DMS153 treated with DMSO at 0.1 percent for 48 hours (cell line): ENCODE data around the gene MAPK1.
"Not testable (repeated sequence)": the region's sequence is repeated elsewhere in the genome, so short reads cannot be mapped to it uniquely, and the experiment has no call there.

Experiments
- DNase-seq: peaks from one replicate; lab custom pipeline; 2025; ENCODE audit not compliant: unreplicated experiment; lab: John Stamatoyannopoulos, UW

MAPK1 gene

GRCh38 chr22:21867528-21868266 is at the start of gene MAPK1:
TSS of gene MAPK1 (minus strand) at chr22:21867645. CDS start at chr22:21867440, 205 bp downstream.
- peak; percentile 82 for DNase-seq

- no peak for DNase-seq
These were observed 49.0 kb upstream of the MAPK1 start for GRCh38 chr22:21916309-21916918.

GRCh38 chr22:21915624-21916308 is 48.3 kb upstream of the MAPK1 start:
- no peak for DNase-seq

- DNase-seq, result not testable (repeated sequence)
These were observed 46.7 kb upstream of the MAPK1 start for GRCh38 chr22:21914033-21914642.

GRCh38 chr22:21910367-21910766 is 42.9 kb upstream of the MAPK1 start:
- DNase-seq, result not testable (repeated sequence)

GRCh38 chr22:21909871-21910270 is 42.4 kb upstream of the MAPK1 start:
- DNase-seq, result no peak

GRCh38 chr22:21907638-21908522 is 40.4 kb upstream of the MAPK1 start:
- no peak for DNase-seq

- not testable (repeated sequence) for DNase-seq
These were observed 37.8 kb upstream of the MAPK1 start for GRCh38 chr22:21905234-21905633.

- DNase-seq, result no peak
These were observed 36.9 kb upstream of the MAPK1 start for GRCh38 chr22:21904250-21904789.

GRCh38 chr22:21903283-21903682 is 35.8 kb upstream of the MAPK1 start:
- DNase-seq, result no peak

- DNase-seq, result no peak
These were observed 35.0 kb upstream of the MAPK1 start for GRCh38 chr22:21902296-21903087.

- DNase-seq, result no peak
These were observed 31.0 kb upstream of the MAPK1 start for GRCh38 chr22:21898354-21898896.

GRCh38 chr22:21896951-21897513 is 29.6 kb upstream of the MAPK1 start:
- DNase-seq, result no peak

- not testable (repeated sequence) for DNase-seq
These were observed 28.8 kb upstream of the MAPK1 start for GRCh38 chr22:21896275-21896674.

- DNase-seq, result no peak
These were observed 27.4 kb upstream of the MAPK1 start for GRCh38 chr22:21894799-21895198.

- DNase-seq, result no peak
These were observed 22.0 kb upstream of the MAPK1 start for GRCh38 chr22:21889251-21889990.

- DNase-seq, result no peak
These were observed 20.4 kb upstream of the MAPK1 start for GRCh38 chr22:21887841-21888240.

- not testable (repeated sequence) for DNase-seq
These were observed 16.5 kb upstream of the MAPK1 start for GRCh38 chr22:21883930-21884329.
